NB4 (cell line): ENCODE results near the gene KAZN.

Source experiments
- MYC ChIP-seq: IDR thresholded peaks from 2 replicates; pipeline ENCODE4 v1.6.1; 2011; ENCODE audit warnings: low read depth, low read length
- POLR2A ChIP-seq: IDR thresholded peaks from 2 replicates; pipeline ENCODE4 v1.6.1; 2011; ENCODE audit warnings: mild to moderate bottlenecking; ENCODE audit not compliant: insufficient read length; ENCODE audit errors: extremely low read depth
- TF ChIP-seq, protein P1 (sequence below): IDR thresholded peaks from one replicate; pipeline ENCODE4 v1.5.1; 2012; ENCODE audit warnings: low read depth, low read length
- TF ChIP-seq, protein P2 (sequence below): IDR thresholded peaks from 2 replicates; pipeline ENCODE4 v1.6.1; 2011; ENCODE audit warnings: low read depth, low read length

DNA sequence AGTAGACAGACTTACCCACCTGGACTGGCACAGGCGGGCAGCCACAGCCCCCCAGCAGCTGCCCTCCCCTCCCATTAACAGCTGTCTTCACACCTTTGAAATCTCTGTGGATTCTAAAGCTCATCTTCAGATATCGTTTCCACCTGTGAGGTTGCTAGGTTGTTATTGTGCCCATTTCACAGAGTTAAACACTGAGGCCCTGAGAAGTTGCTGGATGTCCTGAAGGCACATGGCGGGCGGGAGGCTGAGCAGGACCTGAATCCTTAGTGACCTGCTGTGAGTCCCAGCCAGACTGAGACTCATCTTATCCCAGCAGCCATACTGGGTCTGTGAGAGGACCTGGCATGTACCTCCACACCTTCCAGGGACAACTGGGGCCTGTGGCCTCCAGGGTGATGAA, 420.3 kb downstream of the KAZN start:
- TF ChIP-seq MYC (no peak), POLR2A (no peak)
- TF ChIP-seq, protein P1, sequence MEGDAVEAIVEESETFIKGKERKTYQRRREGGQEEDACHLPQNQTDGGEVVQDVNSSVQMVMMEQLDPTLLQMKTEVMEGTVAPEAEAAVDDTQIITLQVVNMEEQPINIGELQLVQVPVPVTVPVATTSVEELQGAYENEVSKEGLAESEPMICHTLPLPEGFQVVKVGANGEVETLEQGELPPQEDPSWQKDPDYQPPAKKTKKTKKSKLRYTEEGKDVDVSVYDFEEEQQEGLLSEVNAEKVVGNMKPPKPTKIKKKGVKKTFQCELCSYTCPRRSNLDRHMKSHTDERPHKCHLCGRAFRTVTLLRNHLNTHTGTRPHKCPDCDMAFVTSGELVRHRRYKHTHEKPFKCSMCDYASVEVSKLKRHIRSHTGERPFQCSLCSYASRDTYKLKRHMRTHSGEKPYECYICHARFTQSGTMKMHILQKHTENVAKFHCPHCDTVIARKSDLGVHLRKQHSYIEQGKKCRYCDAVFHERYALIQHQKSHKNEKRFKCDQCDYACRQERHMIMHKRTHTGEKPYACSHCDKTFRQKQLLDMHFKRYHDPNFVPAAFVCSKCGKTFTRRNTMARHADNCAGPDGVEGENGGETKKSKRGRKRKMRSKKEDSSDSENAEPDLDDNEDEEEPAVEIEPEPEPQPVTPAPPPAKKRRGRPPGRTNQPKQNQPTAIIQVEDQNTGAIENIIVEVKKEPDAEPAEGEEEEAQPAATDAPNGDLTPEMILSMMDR: no peak
- TF ChIP-seq, protein P2, sequence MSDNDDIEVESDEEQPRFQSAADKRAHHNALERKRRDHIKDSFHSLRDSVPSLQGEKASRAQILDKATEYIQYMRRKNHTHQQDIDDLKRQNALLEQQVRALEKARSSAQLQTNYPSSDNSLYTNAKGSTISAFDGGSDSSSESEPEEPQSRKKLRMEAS: no peak
